Stomach (tissue), 4 donors: ENCODE measurements around the gene AOC2.

ENCODE experiments used
- POLR2A ChIP-seq, 4 donors: fragments of 450-650 bp; IDR thresholded peaks; one replicate each; pipeline ENCODE4 v1.6.1; 2016; ENCODE audit warnings: antibody characterized with exemption in 4 of 4, control low read depth in 2 of 4, mild to moderate bottlenecking in 1 of 4, moderate library complexity in 1 of 4
- TF ChIP-seq, protein P1 (sequence below), 7 experiments: fragments of 450-650 bp in 4 of 7; fragments of 200-600 bp in 3 of 7; sonication (generic) in 3 of 7; IDR thresholded peaks; one replicate each; pipeline ENCODE4 v1.5.1; 2016 to 2019; ENCODE audit warnings: antibody characterized with exemption in 7 of 7, control low read depth in 2 of 7, mild to moderate bottlenecking in 1 of 7

DNA sequence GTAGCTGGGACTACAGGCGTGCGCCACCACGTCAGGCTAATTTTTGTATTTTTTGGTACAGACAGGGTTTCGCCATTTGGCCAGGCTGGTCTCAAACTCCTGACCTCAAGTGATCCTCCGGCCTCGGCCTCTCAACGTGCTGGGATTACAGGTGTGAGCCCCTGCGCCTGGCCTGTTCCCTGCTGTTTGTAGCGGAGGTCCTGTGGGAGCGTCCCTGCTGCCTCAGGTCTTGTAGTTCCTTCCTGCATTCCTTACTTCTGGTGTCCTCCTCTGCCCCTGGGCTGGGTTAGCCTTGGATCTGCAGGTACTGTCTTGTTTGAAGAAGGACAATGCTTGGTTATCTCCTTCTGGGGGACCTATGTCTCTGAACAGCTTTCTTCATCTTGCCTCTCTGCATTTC lies 32.7 kb downstream of the AOC2 start:
- no peak for TF ChIP-seq POLR2A (IDR thresholded peaks at IDR 0.05)
- TF ChIP-seq, protein P1, sequence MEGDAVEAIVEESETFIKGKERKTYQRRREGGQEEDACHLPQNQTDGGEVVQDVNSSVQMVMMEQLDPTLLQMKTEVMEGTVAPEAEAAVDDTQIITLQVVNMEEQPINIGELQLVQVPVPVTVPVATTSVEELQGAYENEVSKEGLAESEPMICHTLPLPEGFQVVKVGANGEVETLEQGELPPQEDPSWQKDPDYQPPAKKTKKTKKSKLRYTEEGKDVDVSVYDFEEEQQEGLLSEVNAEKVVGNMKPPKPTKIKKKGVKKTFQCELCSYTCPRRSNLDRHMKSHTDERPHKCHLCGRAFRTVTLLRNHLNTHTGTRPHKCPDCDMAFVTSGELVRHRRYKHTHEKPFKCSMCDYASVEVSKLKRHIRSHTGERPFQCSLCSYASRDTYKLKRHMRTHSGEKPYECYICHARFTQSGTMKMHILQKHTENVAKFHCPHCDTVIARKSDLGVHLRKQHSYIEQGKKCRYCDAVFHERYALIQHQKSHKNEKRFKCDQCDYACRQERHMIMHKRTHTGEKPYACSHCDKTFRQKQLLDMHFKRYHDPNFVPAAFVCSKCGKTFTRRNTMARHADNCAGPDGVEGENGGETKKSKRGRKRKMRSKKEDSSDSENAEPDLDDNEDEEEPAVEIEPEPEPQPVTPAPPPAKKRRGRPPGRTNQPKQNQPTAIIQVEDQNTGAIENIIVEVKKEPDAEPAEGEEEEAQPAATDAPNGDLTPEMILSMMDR (IDR thresholded peaks at IDR 0.05), result no peak
